Nephron progenitor cell (in vitro differentiated cells): ENCODE measurements around the gene PPIH.

Experiments
- DNase-seq: peaks from one replicate; pipeline ENCODE4 v3.0.0; 2021
- H3K27ac Mint-ChIP-seq: 2 replicates; pipeline ENCODE4 v1.8.0; 2021; ENCODE audit warnings: mild to moderate bottlenecking, moderate library complexity, mixed read lengths
- H3K27me3 Mint-ChIP-seq: 2 replicates; pipeline ENCODE4 v1.8.0; 2021; ENCODE audit warnings: mild to moderate bottlenecking, low read depth, mixed read lengths; ENCODE audit not compliant: poor library complexity
- H3K36me3 Mint-ChIP-seq: 2 replicates; pipeline ENCODE4 v1.8.0; 2021; ENCODE audit warnings: low read depth, mixed read lengths
- H3K4me1 Mint-ChIP-seq: 2 replicates; pipeline ENCODE4 v1.8.0; 2021; ENCODE audit warnings: mixed read lengths
- H3K4me3 Mint-ChIP-seq: 2 replicates; pipeline ENCODE4 v1.8.0; 2021; ENCODE audit warnings: mild to moderate bottlenecking, moderate library complexity, mixed read lengths
- H3K9me3 Mint-ChIP-seq: 2 replicates; pipeline ENCODE4 v1.8.0; 2021; ENCODE audit warnings: mild to moderate bottlenecking, moderate library complexity, mixed read lengths
- CTCF ChIP-seq: fragments of 200-600 bp; sonication (generic); IDR thresholded peaks from 2 replicates; pipeline ENCODE4 v1.5.0; 2021; ENCODE audit warnings: antibody characterized with exemption

PPIH gene

DNA sequence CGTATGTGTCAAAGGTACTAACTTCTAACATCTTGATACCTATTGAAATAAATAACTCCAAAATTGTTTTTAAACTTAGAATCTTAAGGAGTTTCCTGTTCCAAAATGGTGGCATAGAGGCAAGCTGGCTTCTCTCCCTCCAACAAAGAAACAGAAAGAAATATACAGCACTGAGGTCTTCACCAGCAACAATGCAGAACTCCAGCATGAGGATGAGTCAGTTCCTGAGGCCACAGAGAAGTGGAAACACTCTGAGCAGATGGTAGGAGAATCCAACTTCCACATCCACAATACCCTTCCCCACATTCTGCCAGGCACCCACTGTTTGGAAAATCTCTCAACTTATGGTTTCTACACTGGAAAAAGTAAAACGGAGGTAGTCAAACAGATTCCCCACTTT is 12.2 kb upstream of the PPIH start:
- peaks cover 17% of the 10 kb centered on the region for H3K9me3 Mint-ChIP-seq
- no peaks in the 10 kb centered on the region for H3K36me3 Mint-ChIP-seq
- no peaks in the 10 kb centered on the region for H3K4me1 Mint-ChIP-seq
- H3K27me3 Mint-ChIP-seq, result peaks cover 59% of the 10 kb centered on the region
- no peak for TF ChIP-seq CTCF
- no peak overlapping the region for H3K27ac Mint-ChIP-seq
- DNase-seq, result no peak
- no peak overlapping the region for H3K4me3 Mint-ChIP-seq

DNA sequence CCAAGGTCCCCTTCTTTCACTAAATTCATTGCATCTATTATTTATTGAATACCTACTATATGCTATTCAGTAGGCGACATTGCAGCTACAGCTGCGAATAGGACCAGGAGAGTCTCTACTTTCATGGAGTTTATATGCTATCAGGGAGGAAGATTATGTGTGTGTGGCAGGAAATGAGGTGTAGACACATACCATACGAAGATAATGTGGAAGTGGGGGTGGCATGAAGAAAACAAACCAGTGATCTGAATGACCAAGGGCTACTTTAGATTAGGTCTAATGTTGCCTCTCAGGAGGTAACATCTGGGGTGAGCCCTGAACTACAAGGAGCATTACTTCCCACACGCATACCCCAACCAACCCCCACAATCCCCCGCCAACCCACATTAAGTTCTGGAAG is 1.0 kb upstream of the PPIH start:
- Mint-ChIP-seq H3K9me3 (no peaks in the 10 kb centered on the region), H3K27ac (no peak overlapping the region), H3K27me3 (peaks cover 31% of the 10 kb centered on the region), H3K4me3 (peak overlapping the region; percentile 94), H3K36me3 (peaks cover 15% of the 10 kb centered on the region), H3K4me1 (peaks cover 32% of the 10 kb centered on the region)
- TF ChIP-seq CTCF, result no peak
- DNase-seq, result no peak

DNA sequence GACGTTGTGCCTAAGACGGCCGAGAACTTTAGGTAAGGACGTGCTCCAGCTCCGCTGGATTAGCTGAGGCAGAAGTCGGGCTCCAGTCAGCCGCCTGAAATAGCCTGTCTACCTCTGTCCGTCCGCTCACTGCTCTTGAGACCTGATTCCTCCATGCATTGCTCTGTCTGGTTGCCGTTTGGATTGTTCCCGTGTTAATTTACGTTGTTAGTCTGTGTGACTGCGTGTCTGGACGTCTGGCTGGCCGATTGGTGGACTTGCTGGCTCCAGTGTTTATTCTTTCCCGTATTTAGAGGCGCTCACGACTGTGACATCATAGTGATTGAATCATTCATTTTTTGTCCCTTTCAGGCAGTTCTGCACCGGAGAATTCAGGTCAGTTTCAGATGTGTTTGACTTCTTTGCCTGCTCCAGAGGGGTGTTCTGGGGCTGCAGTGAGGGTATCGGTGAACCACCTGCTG is 684 bp downstream of the PPIH start:
- peaks cover 16% of the 10 kb centered on the region for H3K27me3 Mint-ChIP-seq
- H3K4me3 Mint-ChIP-seq, result peak overlapping the region; percentile 94
- H3K9me3 Mint-ChIP-seq, result no peaks in the 10 kb centered on the region
- H3K4me1 Mint-ChIP-seq, result peaks cover 32% of the 10 kb centered on the region
- TF ChIP-seq CTCF, result no peak
- H3K36me3 Mint-ChIP-seq, result peaks cover 26% of the 10 kb centered on the region
- peak overlapping the region; percentile 98 for H3K27ac Mint-ChIP-seq
- no peak for DNase-seq

DNA sequence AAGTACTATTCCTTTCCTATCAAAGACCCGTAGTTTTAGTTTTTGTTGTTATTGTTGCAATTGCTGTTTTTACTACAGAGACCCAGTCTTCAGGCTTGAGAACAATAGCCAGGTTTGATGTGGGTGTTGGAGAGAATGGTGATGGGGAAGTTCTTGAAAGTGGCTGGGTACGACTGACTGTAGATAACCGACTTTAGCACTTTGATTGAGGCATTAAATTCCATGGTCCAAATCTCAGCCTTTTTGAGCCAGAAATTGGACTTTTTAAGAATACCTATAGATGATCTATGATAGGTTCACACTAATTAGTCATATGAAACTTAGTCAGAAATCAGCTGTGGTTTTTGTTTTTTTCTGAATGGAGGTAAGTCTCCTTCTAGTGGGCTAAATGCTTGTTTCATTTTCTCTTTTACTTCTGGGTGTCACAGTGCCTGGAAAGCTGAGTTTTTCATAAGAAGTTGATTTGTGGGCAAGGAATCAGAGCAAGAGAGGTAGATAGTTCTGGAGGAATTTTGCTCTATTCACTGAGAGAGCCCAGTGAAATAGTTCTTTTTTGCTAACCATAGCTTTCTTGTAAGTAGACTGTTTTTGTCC is 2.8 kb downstream of the PPIH start:
- DNase-seq, result no peak
- no peak overlapping the region for H3K27ac Mint-ChIP-seq
- H3K36me3 Mint-ChIP-seq, result peaks cover 38% of the 10 kb centered on the region
- peaks cover 2% of the 10 kb centered on the region for H3K27me3 Mint-ChIP-seq
- peak overlapping the region; percentile 32 for H3K4me3 Mint-ChIP-seq
- H3K9me3 Mint-ChIP-seq, result no peaks in the 10 kb centered on the region
- H3K4me1 Mint-ChIP-seq, result peaks cover 32% of the 10 kb centered on the region
- no peak for TF ChIP-seq CTCF

DNA sequence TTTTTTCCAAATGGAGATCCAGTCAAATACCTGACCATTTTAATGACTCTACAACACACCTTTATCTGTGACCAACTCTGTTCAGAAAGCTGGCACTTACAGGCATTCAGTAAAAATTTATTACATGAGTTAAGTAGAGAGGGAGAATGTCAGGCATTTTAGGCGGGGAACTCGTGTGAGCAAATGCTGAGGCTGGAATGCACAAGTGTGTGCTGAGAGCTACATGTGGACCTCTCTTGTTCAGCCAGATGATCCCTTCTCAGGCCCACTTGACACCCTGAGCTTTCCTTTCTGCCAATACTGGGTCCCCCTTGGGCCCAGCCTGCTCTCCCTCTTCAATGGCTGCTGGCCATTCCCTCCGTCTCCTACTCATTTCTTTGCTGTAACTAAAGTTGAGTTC is 11.7 kb downstream of the PPIH start:
- DNase-seq, result no peak
- peak overlapping the region; percentile 34 for H3K27ac Mint-ChIP-seq
- no peaks in the 10 kb centered on the region for H3K4me1 Mint-ChIP-seq
- TF ChIP-seq CTCF, result no peak
- no peak overlapping the region for H3K4me3 Mint-ChIP-seq
- H3K36me3 Mint-ChIP-seq, result peaks cover 65% of the 10 kb centered on the region
- H3K9me3 Mint-ChIP-seq, result no peaks in the 10 kb centered on the region
- H3K27me3 Mint-ChIP-seq, result no peaks in the 10 kb centered on the region

DNA sequence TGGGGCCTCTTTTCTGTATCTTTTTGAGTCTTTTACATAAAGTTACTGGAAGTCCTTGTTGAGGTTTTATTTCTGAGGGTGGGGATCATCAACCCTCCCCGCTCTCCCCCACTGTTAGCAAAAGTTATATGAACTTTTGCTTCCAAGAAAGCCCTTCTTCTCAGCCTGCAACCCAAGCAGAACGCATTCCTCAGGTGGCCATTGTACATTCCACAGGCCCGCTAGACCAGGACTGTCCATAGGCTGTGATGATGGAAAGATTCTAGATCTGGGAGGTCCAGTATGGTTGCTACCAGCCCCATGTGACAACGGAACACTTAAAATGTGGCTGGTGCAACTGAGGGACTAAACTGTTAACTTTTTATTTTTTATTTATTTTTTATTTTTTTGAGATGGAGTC is 12.2 kb downstream of the PPIH start:
- H3K27me3 Mint-ChIP-seq, result no peaks in the 10 kb centered on the region
- H3K4me3 Mint-ChIP-seq, result no peak overlapping the region
- H3K27ac Mint-ChIP-seq, result peak overlapping the region; percentile 34
- DNase-seq, result no peak
- H3K9me3 Mint-ChIP-seq, result no peaks in the 10 kb centered on the region
- peaks cover 62% of the 10 kb centered on the region for H3K36me3 Mint-ChIP-seq
- no peak for TF ChIP-seq CTCF
- no peaks in the 10 kb centered on the region for H3K4me1 Mint-ChIP-seq
